Measurements from ENCODE around the gene RALGPS1. TPM values are rescaled to one million over a fixed set of nuclear protein-coding genes. Genes with fewer than 3 reads are reported as not detected.

RALGPS1 gene
- total and polyA plus RNA-seq, 8 donors = 4.7 to 150 (median 42.2) TPM

GRCh38 chr9:127159949-127160610 is 245.5 kb downstream of the RALGPS1 start:
- Histone ChIP-seq H3K36me3 (no peaks in the 10 kb centered on the region), H3K27me3 (no peaks in the 10 kb centered on the region), H3K4me1 (peaks cover 0 to 28% (median 13%) of the 10 kb centered on the region in 4 donors), H3K9me3 (no peaks in the 10 kb centered on the region), H3K4me3 (no peak overlapping the region), H3K27ac (peak overlapping the region in 2 of 5 donors; percentile 12 to 55)
- 88 to 91% (median 90%) methylated on average over 7 to 10 of the region's 10 CpGs for WGBS, 5 donors
- TF ChIP-seq CTCF (IDR thresholded peaks at IDR 0.05) = no peak
- TF ChIP-seq POLR2AphosphoS5 (IDR thresholded peaks at IDR 0.05) = no peak
- no peak for TF ChIP-seq POLR2A (IDR thresholded peaks at IDR 0.05)
- TF ChIP-seq EP300 (IDR thresholded peaks at IDR 0.05) = no peak
- peak in 1 of 2 donors; percentile 11 for DNase-seq
- intact Hi-C loops (cut with DNase I; ENCODE audit: low total_unique reads) = no loop called here

GRCh38 chr9:127161081-127161624 is 246.6 kb downstream of the RALGPS1 start:
- TF ChIP-seq POLR2A (IDR thresholded peaks at IDR 0.05) (no peak), EP300 (IDR thresholded peaks at IDR 0.05) (no peak), CTCF (IDR thresholded peaks at IDR 0.05) (no peak), POLR2AphosphoS5 (IDR thresholded peaks at IDR 0.05) (no peak)
- intact Hi-C loops (cut with DNase I; ENCODE audit: low total_unique reads) = no loop called here
- H3K27me3 ChIP-seq = no peaks in the 10 kb centered on the region
- WGBS, 5 donors = 94 to 98% (median 97%) methylated on average over 6 to 9 of the region's 9 CpGs
- DNase-seq = peak in 1 of 2 donors; percentile 17
- no peaks in the 10 kb centered on the region for H3K36me3 ChIP-seq
- H3K9me3 ChIP-seq = no peaks in the 10 kb centered on the region
- H3K27ac ChIP-seq = peak overlapping the region in 1 of 5 donors; percentile 55
- H3K4me3 ChIP-seq = no peak overlapping the region
- peaks cover 0 to 22% (median 10%) of the 10 kb centered on the region in 4 donors for H3K4me1 ChIP-seq

DNA sequence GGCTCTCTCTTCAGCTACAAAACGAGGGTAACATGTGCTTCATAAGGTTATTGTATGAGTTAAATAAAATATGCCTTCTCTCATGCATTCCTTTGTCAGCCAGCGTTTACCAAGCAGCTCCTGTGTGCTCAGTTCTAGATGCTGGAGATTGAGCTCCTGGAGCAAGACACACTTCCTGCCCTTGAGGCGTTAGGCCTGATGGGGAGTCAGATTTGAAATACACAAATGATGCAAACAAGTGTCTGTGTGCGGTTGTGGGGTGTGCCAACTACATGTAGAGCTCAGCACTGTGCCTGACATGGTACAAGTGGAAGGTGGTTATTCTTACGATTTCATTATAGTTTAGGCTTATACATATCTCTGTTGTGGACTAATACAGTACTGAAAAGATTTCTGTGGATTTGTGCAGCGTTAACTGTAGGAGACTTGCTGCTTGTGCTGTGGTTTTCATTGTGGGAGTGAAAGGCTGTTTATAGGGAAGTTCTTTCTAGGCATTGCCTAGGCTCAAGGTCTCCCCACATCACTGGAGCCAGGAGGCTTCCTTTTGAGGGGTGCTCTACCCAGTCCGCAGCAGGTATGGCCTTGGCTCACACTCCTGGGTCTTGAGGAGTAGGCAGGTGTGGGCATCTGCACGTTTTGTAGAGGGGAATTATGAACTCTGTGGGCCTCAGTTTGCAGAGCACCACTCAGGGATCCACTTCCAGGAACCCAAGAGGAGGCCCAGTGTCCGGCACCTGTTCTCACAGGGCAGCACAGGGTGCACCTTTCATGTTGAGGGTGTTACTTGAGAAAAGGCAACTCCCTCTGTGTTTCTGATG is 247.7 kb downstream of the RALGPS1 start:
- peak in 1 of 2 donors; percentile 11 for DNase-seq
- TF ChIP-seq POLR2A (IDR thresholded peaks at IDR 0.05) (no peak), CTCF (IDR thresholded peaks at IDR 0.05) (no peak), POLR2AphosphoS5 (IDR thresholded peaks at IDR 0.05) (no peak), EP300 (IDR thresholded peaks at IDR 0.05) (no peak)
- Histone ChIP-seq H3K27ac (peak overlapping the region in 2 of 5 donors; percentile 6 to 15), H3K36me3 (peaks cover 0 to 7% (median 2%) of the 10 kb centered on the region in 4 donors), H3K4me1 (peaks cover 0 to 22% (median 10%) of the 10 kb centered on the region in 4 donors), H3K27me3 (no peaks in the 10 kb centered on the region), H3K9me3 (no peaks in the 10 kb centered on the region), H3K4me3 (no peak overlapping the region)
- WGBS, 5 donors = 60 to 65% (median 64%) methylated on average over 6 to 9 of the region's 9 CpGs
- intact Hi-C loops (cut with DNase I; ENCODE audit: low total_unique reads) = no loop called here

DNA sequence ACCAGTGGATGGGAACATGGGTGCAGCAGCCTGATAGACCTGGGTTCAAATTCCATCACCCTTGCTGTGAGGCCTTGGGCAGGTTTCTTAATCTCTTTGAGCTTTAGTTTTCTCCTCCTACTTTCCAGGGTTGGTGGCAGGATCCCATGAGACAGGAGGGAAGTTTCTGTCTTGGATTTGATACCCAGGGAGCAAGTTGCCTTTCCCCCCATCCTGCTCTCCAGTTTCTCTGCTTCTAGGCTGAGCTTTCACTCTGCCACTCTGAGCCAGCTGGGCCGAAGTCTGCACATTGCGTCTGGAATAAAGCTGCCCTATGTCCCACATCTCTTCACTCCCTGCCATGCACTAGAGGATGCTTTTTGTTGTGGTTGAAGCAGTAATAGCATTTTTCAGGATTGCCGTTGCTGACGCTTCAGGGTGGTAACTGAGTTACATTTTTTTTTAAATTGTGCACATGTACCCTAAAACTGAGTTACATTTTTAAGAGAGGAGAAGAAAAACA is 248.3 kb downstream of the RALGPS1 start:
- H3K4me1 ChIP-seq = peaks cover 0 to 22% (median 10%) of the 10 kb centered on the region in 4 donors
- H3K27me3 ChIP-seq = no peaks in the 10 kb centered on the region
- peak in 1 of 2 donors; percentile 7 for DNase-seq
- intact Hi-C loops (cut with DNase I; ENCODE audit: low total_unique reads) = no loop called here
- H3K27ac ChIP-seq = peak overlapping the region in 2 of 5 donors; percentile 6 to 15
- H3K9me3 ChIP-seq = no peaks in the 10 kb centered on the region
- peaks cover 0 to 14% (median 8%) of the 10 kb centered on the region in 4 donors for H3K36me3 ChIP-seq
- no peak overlapping the region for H3K4me3 ChIP-seq
- no peak for TF ChIP-seq POLR2AphosphoS5 (IDR thresholded peaks at IDR 0.05)
- TF ChIP-seq POLR2A (IDR thresholded peaks at IDR 0.05) = no peak
- TF ChIP-seq CTCF (IDR thresholded peaks at IDR 0.05) = no peak
- no peak for TF ChIP-seq EP300 (IDR thresholded peaks at IDR 0.05)
- WGBS, 5 donors = 69 to 93% (median 87%) methylated on average over 4 of the region's 4 CpGs
